Measurements from ENCODE around the gene NCKAP5. TPM values are rescaled to one million over a fixed set of nuclear protein-coding genes. Genes with fewer than 3 reads are reported as not detected.

Gene NCKAP5
- total RNA-seq, 1 donor from 2014 or later, result 8.8 TPM

- no peak for DNase-seq (ENCODE audit: extremely low spot score in 2 of 2)
- no peaks in the 10 kb centered on the region for H3K9me3 ChIP-seq
- H3K4me3 ChIP-seq, result no peak overlapping the region
- no peaks in the 10 kb centered on the region for H3K27me3 ChIP-seq
- TF ChIP-seq POLR2AphosphoS5 (IDR thresholded peaks at IDR 0.05; ENCODE audit: insufficient read depth in 1 of 2, low read depth in 1 of 2), result no peak
- TF ChIP-seq CTCF (IDR thresholded peaks at IDR 0.05), result no peak
- TF ChIP-seq POLR2A (IDR thresholded peaks at IDR 0.05), result no peak
- H3K36me3 ChIP-seq, result no peaks in the 10 kb centered on the region
- no peaks in the 10 kb centered on the region for H3K4me1 ChIP-seq
- H3K27ac ChIP-seq, result no peak overlapping the region
- intact Hi-C loops (cut with DNase I), result no loop called here
Measured at GRCh38 chr2:132651115-132652045, 916.9 kb downstream of the NCKAP5 start.

- H3K27me3 ChIP-seq, result no peaks in the 10 kb centered on the region
- no peak overlapping the region for H3K4me3 ChIP-seq
- H3K4me1 ChIP-seq, result no peaks in the 10 kb centered on the region
- no peaks in the 10 kb centered on the region for H3K36me3 ChIP-seq
- TF ChIP-seq POLR2AphosphoS5 (IDR thresholded peaks at IDR 0.05; ENCODE audit: insufficient read depth in 1 of 2, low read depth in 1 of 2), result no peak
- H3K27ac ChIP-seq, result no peak overlapping the region
- no peaks in the 10 kb centered on the region for H3K9me3 ChIP-seq
- intact Hi-C loops (cut with DNase I), result no loop called here
- no peak for DNase-seq (ENCODE audit: extremely low spot score in 2 of 2)
Measured at GRCh38 chr2:132646540-132647108, 921.6 kb downstream of the NCKAP5 start.

- no peak for TF ChIP-seq POLR2AphosphoS5 (IDR thresholded peaks at IDR 0.05; ENCODE audit: insufficient read depth in 1 of 2, low read depth in 1 of 2)
- no peak for TF ChIP-seq CTCF (IDR thresholded peaks at IDR 0.05)
- TF ChIP-seq POLR2A (IDR thresholded peaks at IDR 0.05), result no peak
- Histone ChIP-seq H3K27ac (no peak overlapping the region), H3K36me3 (no peaks in the 10 kb centered on the region), H3K27me3 (no peaks in the 10 kb centered on the region), H3K4me1 (no peaks in the 10 kb centered on the region), H3K9me3 (no peaks in the 10 kb centered on the region), H3K4me3 (no peak overlapping the region)
- no peak for DNase-seq (ENCODE audit: extremely low spot score in 2 of 2)
- intact Hi-C loops (cut with DNase I), result no loop called here
Measured at GRCh38 chr2:132645722-132646539, 922.3 kb downstream of the NCKAP5 start.

GRCh38 chr2:132645176-132645575, 923.1 kb downstream of the NCKAP5 start:
- no peak overlapping the region for H3K4me3 ChIP-seq
- TF ChIP-seq CTCF (IDR thresholded peaks at IDR 0.05) (no peak), POLR2A (IDR thresholded peaks at IDR 0.05) (no peak), POLR2AphosphoS5 (IDR thresholded peaks at IDR 0.05; ENCODE audit: insufficient read depth in 1 of 2, low read depth in 1 of 2) (no peak)
- intact Hi-C loops (cut with DNase I), result no loop called here

GRCh38 chr2:132642415-132642814, 925.8 kb downstream of the NCKAP5 start:
- TF ChIP-seq POLR2A (IDR thresholded peaks at IDR 0.05) (no peak), POLR2AphosphoS5 (IDR thresholded peaks at IDR 0.05; ENCODE audit: insufficient read depth in 1 of 2, low read depth in 1 of 2) (no peak), CTCF (IDR thresholded peaks at IDR 0.05) (no peak)
- intact Hi-C loops (cut with DNase I), result no loop called here
- H3K4me1 ChIP-seq, result no peaks in the 10 kb centered on the region
- H3K4me3 ChIP-seq, result no peak overlapping the region
- no peaks in the 10 kb centered on the region for H3K9me3 ChIP-seq
- H3K27me3 ChIP-seq, result no peaks in the 10 kb centered on the region
- no peak for DNase-seq (ENCODE audit: extremely low spot score in 2 of 2)
- no peaks in the 10 kb centered on the region for H3K36me3 ChIP-seq
- H3K27ac ChIP-seq, result no peak overlapping the region

More at GRCh38 chr2:132645176-132645575, 923.1 kb downstream of the NCKAP5 start:
- no peaks in the 10 kb centered on the region for H3K9me3 ChIP-seq
- DNase-seq (ENCODE audit: extremely low spot score in 2 of 2), result no peak
- H3K4me1 ChIP-seq, result no peaks in the 10 kb centered on the region
- H3K27me3 ChIP-seq, result no peaks in the 10 kb centered on the region
- H3K36me3 ChIP-seq, result no peaks in the 10 kb centered on the region
- H3K27ac ChIP-seq, result no peak overlapping the region

Measured in vagina (tissue), 2 donors.